ENCODE data around the gene MARCKS.

The MARCKS gene, protein sequence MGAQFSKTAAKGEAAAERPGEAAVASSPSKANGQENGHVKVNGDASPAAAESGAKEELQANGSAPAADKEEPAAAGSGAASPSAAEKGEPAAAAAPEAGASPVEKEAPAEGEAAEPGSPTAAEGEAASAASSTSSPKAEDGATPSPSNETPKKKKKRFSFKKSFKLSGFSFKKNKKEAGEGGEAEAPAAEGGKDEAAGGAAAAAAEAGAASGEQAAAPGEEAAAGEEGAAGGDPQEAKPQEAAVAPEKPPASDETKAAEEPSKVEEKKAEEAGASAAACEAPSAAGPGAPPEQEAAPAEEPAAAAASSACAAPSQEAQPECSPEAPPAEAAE

DNA sequence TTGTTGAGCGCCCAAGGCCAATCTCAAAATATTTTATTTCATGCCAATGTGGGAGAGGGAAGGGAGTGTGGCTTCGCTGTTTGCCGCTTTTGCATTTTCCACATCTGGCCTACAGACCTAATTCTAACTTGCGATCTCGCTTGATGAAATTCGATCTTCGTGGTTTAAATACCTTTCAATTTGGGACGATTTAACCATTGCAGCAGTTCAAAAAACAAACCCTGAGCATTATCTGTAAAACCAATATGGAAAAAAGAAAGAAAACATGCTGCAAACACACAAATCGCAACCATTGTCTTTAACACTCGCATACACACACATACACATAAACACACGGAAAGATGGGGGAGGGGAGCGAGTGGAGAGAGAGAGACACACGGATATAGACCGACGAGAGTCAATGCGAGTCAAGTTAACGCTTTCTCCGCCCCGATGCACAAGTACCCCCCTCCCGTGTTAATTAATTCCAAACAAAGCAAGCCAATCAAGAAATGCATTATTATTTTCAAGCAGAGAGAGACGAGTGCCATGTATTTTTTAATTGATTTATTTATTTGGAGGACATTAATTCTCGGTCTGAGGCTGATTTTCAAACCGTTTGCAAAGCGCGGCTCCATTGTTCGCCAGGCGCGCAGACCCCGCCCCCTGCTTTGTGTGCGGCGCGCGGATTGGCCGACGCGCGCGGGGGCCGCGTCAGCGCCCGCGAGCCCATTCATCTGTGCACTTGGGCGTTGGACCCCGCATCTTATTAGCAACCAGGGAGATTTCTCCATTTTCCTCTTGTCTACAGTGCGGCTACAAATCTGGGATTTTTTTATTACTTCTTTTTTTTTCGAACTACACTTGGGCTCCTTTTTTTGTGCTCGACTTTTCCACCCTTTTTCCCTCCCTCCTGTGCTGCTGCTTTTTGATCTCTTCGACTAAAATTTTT lies at the start of gene MARCKS:
MARCKS (plus strand) TSS at position 721 of the 931 bp plus-strand sequence. CDS start 401 bp downstream, outside the sequence.
- no peak for DNase-seq (ENCODE audit: low read depth)

- no peak for DNase-seq (ENCODE audit: low read depth)
Measured at GRCh38 chr6:113809826-113810225, 47.3 kb upstream of the MARCKS start.

DNA sequence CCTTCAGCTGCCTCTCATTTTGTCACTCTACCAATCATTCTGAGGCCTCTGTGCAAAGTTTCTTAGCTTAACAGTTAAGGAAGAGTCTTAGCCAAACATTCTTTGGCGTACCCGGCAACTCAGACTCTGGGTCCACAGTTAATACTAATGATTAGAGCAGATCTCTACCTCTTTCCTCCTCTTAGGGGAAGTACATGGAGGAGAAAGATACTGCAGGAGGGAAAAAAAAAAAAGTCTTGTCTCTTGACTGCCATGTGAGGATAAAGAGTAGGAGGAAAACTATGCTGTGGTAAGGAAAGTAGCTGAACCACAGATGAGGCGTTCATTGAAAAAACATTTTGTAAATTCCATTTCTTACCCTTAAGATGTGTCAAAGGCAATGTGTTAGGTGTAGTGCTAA lies 44.0 kb upstream of the MARCKS start:
- no peak for DNase-seq (ENCODE audit: low read depth)

DNA sequence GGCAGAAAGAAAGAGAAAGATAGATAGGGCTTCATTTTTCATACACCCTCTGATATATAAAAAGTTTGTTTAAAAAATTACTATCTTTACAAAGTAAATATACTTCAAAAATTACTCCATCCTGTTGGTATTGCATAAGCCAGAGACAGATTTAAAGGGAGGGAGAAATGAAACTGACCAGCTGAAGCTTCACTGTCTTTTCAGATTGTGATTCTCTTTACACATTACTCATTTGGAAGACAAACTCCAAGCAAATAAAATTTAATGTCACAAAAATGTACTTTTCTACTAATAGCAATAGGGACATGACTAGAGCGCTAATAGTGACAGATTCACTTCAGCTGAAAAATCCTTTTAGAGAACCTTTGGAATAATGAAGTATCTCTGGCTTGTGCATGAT lies 38.6 kb upstream of the MARCKS start:
- DNase-seq (ENCODE audit: low read depth), result no peak

- no peak for DNase-seq (ENCODE audit: low read depth)
Measured at GRCh38 chr6:113819169-113819830, 37.8 kb upstream of the MARCKS start.

DNA sequence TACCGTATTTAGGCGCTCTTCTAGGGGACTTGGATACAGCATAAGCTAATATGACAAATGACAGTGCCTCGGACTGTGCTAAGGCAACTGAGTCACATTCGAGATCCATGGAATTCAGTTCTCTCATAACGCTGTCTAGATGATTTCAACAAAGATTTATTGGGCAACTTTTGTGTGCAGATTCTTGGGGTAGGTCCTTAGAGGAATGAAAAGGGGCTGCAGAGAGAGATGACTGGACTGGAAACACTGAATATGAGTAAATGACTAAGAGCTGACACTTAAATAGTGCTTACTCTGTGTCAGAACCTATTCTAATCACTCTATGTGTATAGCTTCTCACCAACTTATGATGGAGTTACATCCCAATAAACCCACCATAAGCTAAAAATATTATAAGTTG lies 36.4 kb upstream of the MARCKS start:
- DNase-seq (ENCODE audit: low read depth), result no peak

GRCh38 chr6:113821445-113821844 lies 35.7 kb upstream of the MARCKS start:
- no peak for DNase-seq (ENCODE audit: low read depth)

GRCh38 chr6:113823916-113824315 lies 33.2 kb upstream of the MARCKS start:
- no peak for DNase-seq (ENCODE audit: low read depth)

GRCh38 chr6:113824411-113824810 lies 32.7 kb upstream of the MARCKS start:
- no peak for DNase-seq (ENCODE audit: low read depth)

DNA sequence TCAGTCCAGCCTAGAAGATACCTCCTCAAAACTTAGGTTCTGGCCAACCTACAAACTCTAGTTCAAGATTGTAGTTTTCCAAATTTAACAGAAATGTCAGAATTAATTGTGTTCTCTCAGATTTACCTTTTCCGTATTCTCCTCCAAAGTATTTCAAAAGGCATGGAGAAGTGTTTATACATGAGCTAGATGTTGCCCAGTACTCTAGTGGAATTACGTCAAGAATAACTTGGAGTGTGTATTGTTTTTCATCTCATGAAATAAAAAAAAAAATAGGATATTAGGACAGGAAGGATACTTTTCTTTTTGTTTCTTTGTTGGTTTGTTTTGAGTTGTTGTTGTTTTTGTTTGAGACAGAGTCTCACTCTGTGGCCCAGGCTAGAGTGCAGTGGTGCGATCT lies 32.3 kb upstream of the MARCKS start:
- DNase-seq (ENCODE audit: low read depth), result no peak

DNA sequence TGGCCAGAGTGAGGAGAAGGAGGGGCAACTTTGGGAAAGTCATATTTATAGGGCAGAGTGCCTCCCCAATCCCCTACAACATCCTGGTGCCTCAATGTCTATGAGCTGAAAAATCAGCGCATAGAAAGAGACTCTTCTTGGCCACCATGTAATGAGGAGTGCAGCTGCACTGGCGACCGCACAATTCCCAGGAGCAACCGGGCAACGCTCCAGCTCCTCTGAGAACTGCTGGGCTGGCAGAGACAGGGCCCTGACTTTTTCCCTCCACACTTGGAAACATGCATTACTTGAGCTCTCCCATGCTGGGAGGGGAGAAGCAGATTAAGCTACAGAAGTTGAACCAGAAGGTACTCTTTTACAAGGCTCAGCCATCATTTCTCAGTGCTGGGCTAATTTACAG lies 31.4 kb upstream of the MARCKS start:
- DNase-seq (ENCODE audit: low read depth), result no peak

DNA sequence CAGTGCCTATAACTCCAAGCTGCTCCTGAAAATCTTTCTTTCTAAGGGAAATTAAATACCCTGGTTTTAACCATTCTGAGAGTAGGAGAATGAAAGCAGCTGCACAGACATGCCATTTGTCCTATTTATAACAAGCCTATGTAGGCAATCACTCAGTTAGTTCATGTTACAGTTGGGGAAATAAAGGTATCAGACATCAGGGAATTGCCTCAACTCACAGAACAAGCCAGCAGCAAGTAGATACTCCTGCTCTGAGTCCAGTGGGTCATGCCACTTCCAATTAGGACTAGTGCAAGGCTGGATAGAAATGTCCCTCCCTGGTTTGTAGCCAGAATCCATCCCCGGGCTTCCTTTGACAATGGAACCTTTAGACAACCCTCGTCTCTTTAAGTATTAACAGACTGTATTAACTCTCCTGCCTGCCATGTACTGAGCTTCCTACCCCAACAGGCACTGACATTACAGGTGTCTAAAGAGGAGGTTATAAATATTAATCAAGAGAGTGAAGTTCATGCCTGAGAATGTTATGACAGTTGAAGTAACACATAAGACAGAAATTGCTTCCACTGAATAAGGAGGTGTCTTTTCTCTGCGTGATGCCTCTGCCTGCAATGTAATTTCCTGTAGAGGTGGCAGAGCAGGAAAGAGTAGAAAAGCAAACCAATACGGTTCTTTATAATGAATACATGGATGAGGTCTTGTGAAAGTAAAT lies 28.0 kb upstream of the MARCKS start:
- no peak for DNase-seq (ENCODE audit: low read depth)

DNA sequence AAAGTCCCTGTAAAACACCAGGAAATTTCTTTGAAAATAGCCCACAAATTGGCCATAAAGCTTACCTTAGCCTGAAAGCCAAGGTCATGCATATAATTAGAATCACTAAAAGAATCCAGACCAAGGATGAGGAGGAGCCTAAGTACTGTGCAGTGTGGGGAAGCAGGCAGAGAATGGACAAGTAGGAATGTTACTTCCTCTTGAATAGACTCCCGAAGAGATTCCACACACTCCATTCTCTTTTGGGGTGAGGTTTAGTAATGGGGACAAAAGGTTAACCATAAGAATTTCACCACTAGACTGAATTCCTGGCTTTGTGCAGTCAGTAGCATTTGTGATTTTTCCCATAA lies 27.5 kb upstream of the MARCKS start:
- DNase-seq (ENCODE audit: low read depth), result no peak

DNA sequence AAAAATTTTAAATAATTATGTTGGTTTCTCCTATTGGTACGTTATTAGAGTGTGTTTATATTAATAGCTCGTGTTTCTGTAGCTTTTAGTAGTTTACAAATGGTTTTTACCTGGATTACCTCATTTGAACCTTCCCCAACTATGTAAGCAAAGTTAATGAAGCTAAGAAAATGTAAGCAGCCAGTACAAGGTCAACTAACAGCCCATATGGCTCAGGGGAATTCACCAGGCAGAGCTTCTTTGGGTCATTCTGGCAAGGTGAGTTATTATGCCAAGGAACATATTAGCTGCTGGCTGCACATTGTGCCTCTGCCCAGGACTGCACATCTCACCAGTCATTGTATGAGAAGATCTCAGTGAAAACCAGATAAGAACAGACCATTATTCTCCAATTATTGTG lies 27.0 kb upstream of the MARCKS start:
- DNase-seq (ENCODE audit: low read depth), result no peak

DNA sequence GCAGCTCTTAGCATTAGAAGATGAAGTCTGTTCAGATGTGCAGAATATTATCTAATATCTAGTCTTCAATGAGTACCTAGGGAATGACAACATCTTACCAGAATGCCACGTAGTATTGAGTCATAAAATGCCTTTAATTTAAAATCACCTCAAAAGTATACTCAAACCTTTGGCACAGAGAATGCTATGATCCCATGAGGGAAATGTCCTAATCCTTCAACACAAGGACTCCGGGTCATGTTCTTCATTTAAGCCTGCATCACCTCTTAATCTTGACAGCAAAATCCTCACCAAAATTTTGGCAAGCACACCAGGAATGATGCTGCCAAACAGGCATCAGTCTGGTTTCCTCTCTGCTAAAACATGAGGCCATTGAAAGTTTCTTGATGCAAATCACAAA lies 23.6 kb upstream of the MARCKS start:
- DNase-seq (ENCODE audit: low read depth), result no peak

DNA sequence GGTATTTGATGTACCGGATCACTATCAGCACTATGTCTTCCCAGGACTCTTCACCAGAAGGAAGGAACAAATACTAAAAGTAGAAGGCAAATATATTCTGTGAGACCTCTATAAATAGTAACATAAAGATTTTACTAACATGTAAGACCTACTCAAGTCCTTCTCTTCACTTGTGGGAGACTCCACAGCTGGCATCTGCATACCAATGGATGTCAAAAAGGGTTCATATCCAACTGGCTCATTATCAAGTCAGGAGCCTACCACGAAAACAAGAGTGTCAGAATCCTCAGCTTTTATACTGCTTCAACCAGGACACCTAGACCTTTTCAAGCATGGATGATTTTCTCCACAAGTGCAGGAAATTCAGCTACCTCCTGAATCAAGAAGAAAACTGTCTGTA lies 20.0 kb upstream of the MARCKS start:
- DNase-seq (ENCODE audit: low read depth), result no peak

DNA sequence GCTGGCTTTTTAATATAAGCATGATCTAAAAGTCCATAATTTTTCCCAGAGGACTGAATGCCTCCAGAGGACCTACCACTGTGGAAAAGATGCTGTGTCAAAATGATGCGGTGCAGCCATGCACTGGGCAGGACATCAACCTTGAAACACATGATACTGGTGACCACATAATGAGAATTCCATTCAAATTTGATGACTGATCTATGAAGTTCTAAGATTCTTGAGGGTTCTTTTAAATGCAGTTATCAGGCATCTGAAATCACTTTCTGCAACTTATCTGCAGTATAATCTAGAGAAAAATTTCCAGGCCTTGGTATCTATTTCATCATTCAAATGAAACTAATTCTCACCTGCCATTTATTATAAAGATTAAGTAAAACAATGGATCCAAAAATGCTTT lies 15.0 kb upstream of the MARCKS start:
- no peak for DNase-seq (ENCODE audit: low read depth)

- no peak for DNase-seq (ENCODE audit: low read depth)
Measured at GRCh38 chr6:113843500-113844073, 13.6 kb upstream of the MARCKS start.

DNA sequence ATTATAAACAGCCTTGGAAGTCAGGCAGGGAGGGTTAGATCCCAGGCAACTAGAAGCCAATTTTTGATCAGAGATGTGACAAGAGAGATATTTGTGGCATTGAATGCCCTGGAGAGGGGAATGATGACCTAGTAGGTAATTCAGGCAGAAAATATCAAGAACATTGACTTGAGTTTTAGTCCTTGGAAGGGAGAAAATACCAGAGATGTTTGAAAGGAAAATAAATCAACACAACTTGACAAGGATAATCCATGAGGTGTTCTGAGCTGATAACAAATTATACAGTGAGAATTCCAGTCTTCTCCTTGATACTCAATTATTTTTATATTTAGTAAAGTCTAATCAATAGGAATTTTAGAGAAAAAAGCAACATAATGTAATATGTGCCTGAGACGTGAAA lies 10.6 kb upstream of the MARCKS start:
- no peak for DNase-seq (ENCODE audit: low read depth)

- no peak for DNase-seq (ENCODE audit: low read depth)
Measured at GRCh38 chr6:113847447-113847846, 9.7 kb upstream of the MARCKS start.

GRCh38 chr6:113848280-113848679 lies 8.9 kb upstream of the MARCKS start:
- no peak for DNase-seq (ENCODE audit: low read depth)

DNA sequence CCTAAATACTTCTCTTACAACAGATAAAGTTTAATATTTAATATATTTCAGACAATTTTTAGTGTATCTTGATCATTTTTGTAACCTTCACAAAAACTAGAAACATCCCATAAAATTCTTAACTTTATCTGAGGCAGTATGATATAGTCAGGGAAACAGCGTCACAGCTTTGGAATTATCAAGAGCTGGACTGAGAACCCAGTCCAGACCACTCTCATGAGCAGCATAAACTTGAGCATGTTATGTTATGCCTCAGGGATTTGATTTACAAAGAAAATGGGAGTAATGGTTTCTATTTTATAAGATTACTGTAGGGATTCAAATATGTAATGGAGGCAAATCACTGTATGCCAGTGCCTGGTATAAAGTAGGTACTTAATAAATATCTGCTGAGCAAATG lies 8.3 kb upstream of the MARCKS start:
- DNase-seq (ENCODE audit: low read depth), result no peak

Data from stimulated activated CD4-positive, alpha-beta T cell treated with anti-CD3 and anti-CD28 coated beads, Interleukin-2, amount 100 ng/mL, for 4 hours (primary cell).